Testis (tissue), 3 donors: Measurements from ENCODE around the gene SOX1. TPM values are rescaled to one million over a fixed set of nuclear protein-coding genes. Genes with fewer than 3 reads are reported as not detected.

Experiments used
- DNase-seq: peaks from one replicate; pipeline ENCODE4 v3.0.0-alpha.2; 2019
- H3K27ac ChIP-seq, 2 donors: fragments of 200-600 bp; sonication (generic); one replicate each; pipeline ENCODE4 v1.5.1; 2019
- H3K27me3 ChIP-seq: fragments of 200-600 bp; sonication (generic); one replicate; pipeline ENCODE4 v1.5.1; 2019
- H3K36me3 ChIP-seq: fragments of 200-600 bp; sonication (generic); one replicate; pipeline ENCODE4 v1.5.1; 2017; ENCODE audit warnings: low read depth; ENCODE audit errors: missing control alignments
- H3K4me1 ChIP-seq: fragments of 200-600 bp; sonication (generic); one replicate; pipeline ENCODE4 v1.5.1; 2019
- H3K4me3 ChIP-seq, 2 donors: fragments of 200-600 bp; sonication (generic); one replicate each; pipeline ENCODE4 v1.5.1; 2017 to 2019
- H3K9me3 ChIP-seq: fragments of 200-600 bp; sonication (generic); one replicate; pipeline ENCODE4 v1.5.1; 2017
- CTCF ChIP-seq, 3 experiments: fragments of 450-650 bp in 2 of 3; fragments of 200-600 bp in 1 of 3; sonication (generic) in 1 of 3; IDR thresholded peaks; one replicate each; pipeline ENCODE4 v1.5.1; 2016 to 2019; ENCODE audit warnings: antibody characterized with exemption in 3 of 3, mild to moderate bottlenecking in 2 of 3, moderate library complexity in 1 of 3
- POLR2A ChIP-seq: fragments of 450-650 bp; IDR thresholded peaks from one replicate; pipeline ENCODE4 v1.6.1; 2017; ENCODE audit warnings: antibody characterized with exemption, mild to moderate bottlenecking, moderate library complexity
- WGBS, 2 donors: methylation state at CpG; one replicate each; pipeline ENCODE4 v1.1.5; 2018; 5-methylcytosine and 5-hydroxymethylcytosine counted together
- intact Hi-C: fragments of 100-400 bp; cut with DNase I; formaldehyde crosslinking; loops from one replicate; pipeline ENCODE4 v1.15.1; 2023; ENCODE audit warnings: low total_unique reads
- polyA plus RNA-seq: library from polyadenylated mRNA; stranded (reverse); fragments of 350-450 nt; fragmentation: Illumina TruSeq; extraction: RNeasy Lipid Tissue Mini Kit (QIAGEN cat#74804); gene quantifications from one replicate; pipeline ENCODE4 v1.2.3, GENCODE V29; 2014; ENCODE audit warnings: low read depth, low replicate concordance; ENCODE audit not compliant: insufficient read depth
- total RNA-seq, 2 donors: library from RNA; depleted of rRNA; stranded (reverse); fragments of >200 nt; gene quantifications; one replicate each; pipeline ENCODE4 v1.2.3, GENCODE V29; 2016

Gene SOX1
- total and polyA plus RNA-seq, 3 donors from 2014 or later = 1.7 to 4.6 (median 4.6) TPM

- intact Hi-C loops = no loop called here
- DNase-seq = no peak
- 66 to 80% methylated on average over 18 of the region's 18 CpGs for WGBS, 2 donors
- no peaks in the 10 kb centered on the region for H3K27me3 ChIP-seq
- no peaks in the 10 kb centered on the region for H3K4me1 ChIP-seq
- no peak overlapping the region for H3K27ac ChIP-seq
- no peaks in the 10 kb centered on the region for H3K36me3 ChIP-seq
- no peak overlapping the region for H3K4me3 ChIP-seq
- no peaks in the 10 kb centered on the region for H3K9me3 ChIP-seq
- no peak for TF ChIP-seq CTCF (IDR thresholded peaks at IDR 0.05)
- TF ChIP-seq POLR2A = no peak
These were observed 34.6 kb upstream of the SOX1 start for GRCh38 chr13:112032186-112032993.

- H3K4me1 ChIP-seq = no peaks in the 10 kb centered on the region
These were observed 32.7 kb upstream of the SOX1 start for GRCh38 chr13:112034231-112034630.

GRCh38 chr13:112034846-112035245 is 32.1 kb upstream of the SOX1 start:
- no peaks in the 10 kb centered on the region for H3K4me1 ChIP-seq
- no peaks in the 10 kb centered on the region for H3K36me3 ChIP-seq
- WGBS, 2 donors = 72 to 82% methylated on average over 3 to 6 of the region's 6 CpGs
- intact Hi-C loops = no loop called here
- no peak for DNase-seq
- TF ChIP-seq POLR2A (no peak), CTCF (IDR thresholded peaks at IDR 0.05) (no peak)
- H3K4me3 ChIP-seq = no peak overlapping the region
- no peak overlapping the region for H3K27ac ChIP-seq
- no peaks in the 10 kb centered on the region for H3K9me3 ChIP-seq
- H3K27me3 ChIP-seq = no peaks in the 10 kb centered on the region

More at GRCh38 chr13:112034231-112034630, 32.7 kb upstream of the SOX1 start:
- Histone ChIP-seq H3K27me3 (no peaks in the 10 kb centered on the region), H3K9me3 (no peaks in the 10 kb centered on the region), H3K27ac (no peak overlapping the region), H3K36me3 (no peaks in the 10 kb centered on the region), H3K4me3 (no peak overlapping the region)
- WGBS, 2 donors = 55 to 68% methylated on average over 12 of the region's 12 CpGs
- TF ChIP-seq CTCF (IDR thresholded peaks at IDR 0.05) (no peak), POLR2A (no peak)
- intact Hi-C loops = no loop called here
- no peak for DNase-seq

- TF ChIP-seq POLR2A = no peak
- TF ChIP-seq CTCF (IDR thresholded peaks at IDR 0.05) = no peak
- no peaks in the 10 kb centered on the region for H3K27me3 ChIP-seq
- no peak for DNase-seq
- H3K4me3 ChIP-seq = no peak overlapping the region
- intact Hi-C loops = no loop called here
- no peaks in the 10 kb centered on the region for H3K36me3 ChIP-seq
- H3K27ac ChIP-seq = no peak overlapping the region
- no peaks in the 10 kb centered on the region for H3K9me3 ChIP-seq
- H3K4me1 ChIP-seq = no peaks in the 10 kb centered on the region
- 88 to 90% methylated on average over 4 of the region's 4 CpGs for WGBS, 2 donors
These were observed 24.5 kb upstream of the SOX1 start for GRCh38 chr13:112042496-112042895.

- intact Hi-C loops = no loop called here
- Histone ChIP-seq H3K4me3 (no peak overlapping the region), H3K9me3 (no peaks in the 10 kb centered on the region), H3K4me1 (no peaks in the 10 kb centered on the region), H3K27me3 (no peaks in the 10 kb centered on the region), H3K27ac (no peak overlapping the region), H3K36me3 (no peaks in the 10 kb centered on the region)
- no peak for DNase-seq
- TF ChIP-seq POLR2A = no peak
- TF ChIP-seq CTCF (IDR thresholded peaks at IDR 0.05) = no peak
- WGBS, 2 donors = 33% methylated on average over 13 of the region's 13 CpGs
These were observed 14.7 kb upstream of the SOX1 start for GRCh38 chr13:112052213-112052612.
